GM21515 (cell line): ENCODE data around the gene HOGA1.
"Not testable (repeated sequence)": the region's sequence is repeated elsewhere in the genome, so short reads cannot be mapped to it uniquely, and the experiment has no call there.

ENCODE experiments used
- ATAC-seq: cut with Tn5 transposase; IDR thresholded peaks from one replicate; pipeline ENCODE4 v1.9.1; 2021; ENCODE audit not compliant: unreplicated experiment

The HOGA1 gene

GRCh38 chr10:97554336-97554735 lies 29.9 kb upstream of the HOGA1 start:
- ATAC-seq, result not testable (repeated sequence)

GRCh38 chr10:97555541-97555940 lies 28.6 kb upstream of the HOGA1 start:
- ATAC-seq, result not testable (repeated sequence)

GRCh38 chr10:97560731-97561381 lies 23.3 kb upstream of the HOGA1 start:
- not testable (repeated sequence) for ATAC-seq

- not testable (repeated sequence) for ATAC-seq
Measured at GRCh38 chr10:97561386-97562077, 22.7 kb upstream of the HOGA1 start.

- not testable (repeated sequence) for ATAC-seq
Measured at GRCh38 chr10:97562329-97562728, 21.9 kb upstream of the HOGA1 start.

GRCh38 chr10:97563337-97563736 lies 20.9 kb upstream of the HOGA1 start:
- no peak for ATAC-seq

GRCh38 chr10:97564776-97565175 lies 19.4 kb upstream of the HOGA1 start:
- ATAC-seq, result no peak

- ATAC-seq, result no peak
Measured at GRCh38 chr10:97566336-97566996, 17.7 kb upstream of the HOGA1 start.

GRCh38 chr10:97567891-97568290 lies 16.3 kb upstream of the HOGA1 start:
- no peak for ATAC-seq

- ATAC-seq, result no peak
Measured at GRCh38 chr10:97570146-97570788, 13.9 kb upstream of the HOGA1 start.

- ATAC-seq, result no peak
Measured at GRCh38 chr10:97570789-97571471, 13.3 kb upstream of the HOGA1 start.

- no peak for ATAC-seq
Measured at GRCh38 chr10:97571622-97572021, 12.6 kb upstream of the HOGA1 start.

- peak; percentile 82 for ATAC-seq
Measured at GRCh38 chr10:97572214-97572989, 11.8 kb upstream of the HOGA1 start, which contains the start of gene ANKRD2. ANKRD2 (plus strand) TSS chr10:97572779; CDS start chr10:97572789, 10 bp downstream.

- no peak for ATAC-seq
Measured at GRCh38 chr10:97573021-97573420, 11.2 kb upstream of the HOGA1 start.

- ATAC-seq, result no peak
Measured at GRCh38 chr10:97573672-97574071, 10.5 kb upstream of the HOGA1 start.

GRCh38 chr10:97574374-97575126 lies 9.6 kb upstream of the HOGA1 start:
- no peak for ATAC-seq

GRCh38 chr10:97575127-97575668 lies 9.0 kb upstream of the HOGA1 start:
- no peak for ATAC-seq

- ATAC-seq, result not testable (repeated sequence)
Measured at GRCh38 chr10:97576487-97576886, 7.7 kb upstream of the HOGA1 start.

GRCh38 chr10:97577701-97578100 lies 6.5 kb upstream of the HOGA1 start:
- no peak for ATAC-seq
